ENCODE measurements around the gene OTOA. TPM values are rescaled to one million over a fixed set of nuclear protein-coding genes. Genes with fewer than 3 reads are reported as not detected.
"Not testable (repeated sequence)": the region's sequence is repeated elsewhere in the genome, so short reads cannot be mapped to it uniquely, and the experiment has no call there.

The OTOA gene
- total RNA-seq, 1 donor from 2014 or later = 0.92 TPM

GRCh38 chr16:21757080-21757671 is 93.4 kb downstream of the OTOA start:
- DNase-seq; intact Hi-C loops (cut with DNase I); H3K4me3 ChIP-seq: not testable (repeated sequence)

GRCh38 chr16:21768280-21768679 is 104.5 kb downstream of the OTOA start:
- H3K27ac ChIP-seq; H3K36me3 ChIP-seq; DNase-seq; H3K27me3 ChIP-seq (ENCODE audit: low read depth); intact Hi-C loops (cut with DNase I); H3K4me3 ChIP-seq; H3K9me3 ChIP-seq; ATAC-seq; H3K4me1 ChIP-seq: not testable (repeated sequence)

More at GRCh38 chr16:21757080-21757671, 93.4 kb downstream of the OTOA start:
- H3K27ac ChIP-seq; H3K4me1 ChIP-seq; H3K36me3 ChIP-seq; H3K9me3 ChIP-seq; H3K27me3 ChIP-seq (ENCODE audit: low read depth): not testable (repeated sequence)
- peak; percentile 95 to 96 for ATAC-seq

DNA sequence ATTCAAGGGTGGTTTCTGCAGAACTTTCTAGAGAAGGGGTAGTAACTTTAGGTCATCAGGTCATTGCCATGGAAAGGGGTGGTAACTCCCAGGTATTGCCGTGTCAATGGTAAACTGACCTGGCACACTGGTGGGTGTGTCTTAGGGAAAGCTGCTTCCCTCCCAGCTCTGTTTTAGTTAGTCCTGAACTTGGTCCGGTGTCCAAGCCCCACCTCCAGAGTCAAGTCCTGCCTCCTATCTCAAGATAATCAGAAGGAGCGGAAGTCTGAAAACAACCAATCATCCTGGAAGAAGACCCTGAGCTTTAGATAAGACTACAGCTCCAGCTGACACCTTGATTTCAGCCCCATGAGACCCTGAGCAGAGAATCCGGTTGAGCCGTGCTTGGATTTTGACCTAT is 105.0 kb downstream of the OTOA start:
- H3K27ac ChIP-seq, ATAC-seq: not testable (repeated sequence)

DNA sequence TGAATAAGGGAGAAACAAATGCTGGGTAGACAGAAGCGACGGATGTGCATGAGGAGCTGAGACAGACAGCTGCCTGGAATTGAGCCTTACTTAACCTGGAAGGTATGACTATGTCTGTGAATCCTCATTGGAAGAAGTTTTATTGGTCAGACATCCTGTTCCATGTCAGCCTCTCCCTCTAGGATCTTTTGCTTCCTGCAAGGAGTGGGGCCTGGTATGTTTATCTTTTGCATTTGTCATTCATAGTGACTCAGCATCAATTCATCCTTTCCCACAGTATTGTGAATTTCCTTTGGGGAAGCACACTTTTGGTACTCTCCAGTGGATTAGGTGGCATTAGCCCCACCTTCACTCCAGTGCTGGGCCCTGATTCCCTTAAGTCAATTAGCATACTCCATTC is 105.5 kb downstream of the OTOA start:
- intact Hi-C loops (cut with DNase I); ATAC-seq; H3K27ac ChIP-seq; H3K9me3 ChIP-seq; DNase-seq; H3K36me3 ChIP-seq; H3K27me3 ChIP-seq (ENCODE audit: low read depth); H3K4me1 ChIP-seq; H3K4me3 ChIP-seq: not testable (repeated sequence)

More for the DNA sequence above, 105.0 kb downstream of the OTOA start:
- H3K9me3 ChIP-seq; DNase-seq; H3K27me3 ChIP-seq (ENCODE audit: low read depth); H3K36me3 ChIP-seq; intact Hi-C loops (cut with DNase I); H3K4me1 ChIP-seq; H3K4me3 ChIP-seq: not testable (repeated sequence)

DNA sequence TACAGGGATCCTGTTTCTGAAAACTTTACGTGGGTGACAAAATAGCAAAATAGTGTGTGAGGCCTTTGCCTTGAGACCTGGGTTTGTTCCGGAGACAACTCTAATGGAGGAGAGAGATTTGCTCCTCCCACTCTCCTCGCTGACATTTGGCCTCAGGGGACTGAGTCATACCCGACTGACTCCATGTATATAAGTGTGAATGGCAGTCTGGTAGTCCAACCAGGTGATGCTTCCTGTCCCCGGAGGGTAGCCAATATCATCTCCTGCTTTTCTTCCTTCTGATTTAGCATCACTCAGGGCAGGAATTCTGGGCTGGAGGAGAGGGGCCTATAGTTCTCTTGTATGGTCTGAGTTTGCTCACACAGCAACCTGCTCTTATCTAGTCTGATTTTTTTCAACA is 106.8 kb downstream of the OTOA start:
- H3K27ac ChIP-seq; H3K36me3 ChIP-seq; H3K27me3 ChIP-seq (ENCODE audit: low read depth); H3K9me3 ChIP-seq; intact Hi-C loops (cut with DNase I); ATAC-seq; H3K4me3 ChIP-seq; H3K4me1 ChIP-seq; DNase-seq: not testable (repeated sequence)

DNA sequence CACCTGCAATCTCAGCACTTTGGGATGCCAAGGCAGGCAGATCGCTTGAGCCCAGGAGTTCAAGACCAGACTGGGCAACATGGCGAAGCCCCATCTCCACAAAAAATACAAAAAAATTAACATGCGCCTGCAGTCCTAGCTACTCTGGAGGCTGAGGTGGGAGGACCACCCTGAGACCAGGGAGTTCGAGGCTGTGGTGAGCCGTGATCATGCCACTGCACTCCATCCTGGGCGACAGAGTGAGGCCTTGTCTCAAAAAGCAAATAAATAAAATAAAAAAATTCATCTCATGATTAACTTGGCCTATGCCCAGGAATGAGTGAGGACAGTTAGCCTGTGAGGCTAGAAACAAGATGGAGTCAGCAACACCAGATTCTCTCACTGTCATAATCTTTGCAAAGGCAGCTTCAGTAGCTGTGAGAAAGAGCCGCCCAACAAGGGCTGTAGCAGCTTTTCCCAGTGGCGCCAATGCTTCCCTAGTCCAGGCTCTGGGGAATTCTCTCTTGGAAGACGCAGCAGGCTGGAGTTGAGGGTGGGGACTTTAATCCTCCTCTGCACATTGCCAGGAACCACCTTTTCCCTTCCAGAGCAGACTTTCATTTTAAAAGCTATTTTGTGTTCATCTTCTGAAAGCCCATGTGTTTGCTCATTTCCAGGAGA is 108.9 kb downstream of the OTOA start:
- H3K4me3 ChIP-seq; H3K27ac ChIP-seq; H3K36me3 ChIP-seq; DNase-seq; H3K27me3 ChIP-seq (ENCODE audit: low read depth); H3K4me1 ChIP-seq; H3K9me3 ChIP-seq; intact Hi-C loops (cut with DNase I): not testable (repeated sequence)
- peak in 1 of 2 donors; percentile 4 for ATAC-seq

DNA sequence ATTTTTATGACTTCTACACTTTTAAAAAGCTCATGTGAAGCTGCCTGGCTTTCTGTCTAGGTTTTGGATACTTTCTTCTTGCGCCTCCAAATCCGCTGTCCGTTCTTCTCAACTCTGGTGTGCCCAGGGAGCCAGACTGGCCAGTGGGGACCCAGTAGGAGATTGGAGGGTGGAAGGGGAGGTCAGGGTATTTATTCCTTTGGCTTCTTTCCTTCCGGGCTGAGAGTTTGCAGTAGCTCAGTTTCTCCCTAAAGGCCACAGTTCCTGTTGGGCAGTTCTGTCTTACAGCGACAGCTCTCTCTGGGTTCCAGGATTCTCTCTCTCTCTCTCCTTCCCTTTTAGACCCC is 109.4 kb downstream of the OTOA start:
- H3K4me3 ChIP-seq; H3K27ac ChIP-seq; ATAC-seq; H3K36me3 ChIP-seq; H3K4me1 ChIP-seq; intact Hi-C loops (cut with DNase I); H3K27me3 ChIP-seq (ENCODE audit: low read depth); DNase-seq; H3K9me3 ChIP-seq: not testable (repeated sequence)

DNA sequence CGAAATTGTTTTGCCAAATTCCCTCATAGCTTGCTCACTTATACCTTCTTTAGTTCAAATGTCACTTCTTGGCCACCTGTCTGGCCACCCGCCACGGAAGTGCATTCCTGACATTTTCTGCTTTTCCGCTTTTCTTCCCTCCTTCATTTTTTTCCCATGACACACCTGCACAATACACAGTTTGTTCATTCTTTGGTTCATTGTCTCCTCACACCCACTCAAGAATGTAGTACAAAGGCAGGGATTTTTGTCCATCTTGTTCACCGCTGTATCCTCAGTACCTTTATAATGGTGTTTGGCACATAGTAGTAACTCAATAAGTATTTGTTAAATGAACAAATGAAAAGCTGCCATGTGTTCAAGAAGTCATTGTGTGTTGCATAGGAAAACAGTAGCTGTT is 116.8 kb downstream of the OTOA start:
- DNase-seq; H3K4me1 ChIP-seq; intact Hi-C loops (cut with DNase I); H3K27me3 ChIP-seq (ENCODE audit: low read depth); H3K4me3 ChIP-seq; H3K27ac ChIP-seq; ATAC-seq; H3K36me3 ChIP-seq; H3K9me3 ChIP-seq: not testable (repeated sequence)

- H3K27me3 ChIP-seq (ENCODE audit: low read depth); H3K9me3 ChIP-seq; intact Hi-C loops (cut with DNase I); DNase-seq; H3K4me1 ChIP-seq; H3K4me3 ChIP-seq; H3K27ac ChIP-seq; H3K36me3 ChIP-seq: not testable (repeated sequence)
- peak; percentile 81 to 87 for ATAC-seq
Observed at GRCh38 chr16:21790506-21790905, 126.7 kb downstream of the OTOA start.

DNA sequence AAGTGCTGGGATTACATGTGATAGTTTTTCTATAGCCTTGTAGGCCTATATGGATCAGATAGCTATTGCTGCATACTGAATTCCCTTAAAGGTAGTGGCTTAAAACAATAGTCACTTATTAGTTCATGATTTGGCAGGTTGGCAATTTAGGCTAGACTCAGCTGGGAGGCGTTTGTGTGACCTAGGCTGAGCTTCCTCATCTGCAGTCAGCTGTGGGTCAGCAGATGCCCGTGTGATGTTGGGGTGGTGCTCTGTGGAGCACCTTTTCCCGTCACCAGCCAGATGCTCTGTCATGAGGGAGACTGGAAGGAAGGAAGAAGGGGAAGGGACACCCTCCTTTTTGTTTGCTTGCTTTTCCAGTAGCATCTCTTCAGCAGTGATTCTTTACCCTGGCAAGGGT is 129.5 kb downstream of the OTOA start:
- H3K9me3 ChIP-seq = not testable (repeated sequence)

DNA sequence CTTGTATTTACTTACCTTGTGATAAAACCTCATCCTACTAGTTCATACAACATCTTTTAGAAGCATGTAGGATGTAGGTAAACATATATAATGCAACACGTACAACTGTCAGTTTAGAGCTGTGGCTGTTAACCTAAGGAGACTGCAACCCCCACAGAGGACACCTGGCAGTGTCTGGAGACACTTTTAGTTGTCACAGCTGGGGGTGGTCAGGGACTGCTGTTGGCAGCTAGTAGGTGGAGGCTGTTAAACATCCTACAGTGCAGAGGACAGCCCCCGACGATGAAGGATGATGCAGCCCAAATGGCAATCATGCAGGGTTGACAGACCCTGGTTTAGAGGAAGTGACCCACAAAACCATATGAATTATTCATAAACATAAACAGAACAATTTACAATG is 134.8 kb downstream of the OTOA start:
- H3K36me3 ChIP-seq; ATAC-seq; H3K27me3 ChIP-seq (ENCODE audit: low read depth); H3K4me3 ChIP-seq; H3K27ac ChIP-seq; intact Hi-C loops (cut with DNase I); H3K9me3 ChIP-seq; H3K4me1 ChIP-seq; DNase-seq: not testable (repeated sequence)

More for the DNA sequence above, 129.5 kb downstream of the OTOA start:
- peak; percentile 37 to 44 for ATAC-seq
- H3K4me3 ChIP-seq; H3K27me3 ChIP-seq (ENCODE audit: low read depth); H3K27ac ChIP-seq; H3K4me1 ChIP-seq; intact Hi-C loops (cut with DNase I); DNase-seq; H3K36me3 ChIP-seq: not testable (repeated sequence)
